Activated CD4-positive, alpha-beta T cell treated with anti-CD3 and anti-CD28 coated beads, Interleukin-2, amount 10 ng/mL, durations not matched to agents 24 days and 14 days (primary cell): ENCODE data around the gene ATXN7L1. TPM values are rescaled to one million over a fixed set of nuclear protein-coding genes. Genes with fewer than 3 reads are reported as not detected.
"Not testable (repeated sequence)": the region's sequence is repeated elsewhere in the genome, so short reads cannot be mapped to it uniquely, and the experiment has no call there.

Experiments used
- DNase-seq: peaks from one replicate; pipeline ENCODE4 v3.0.0; 2022
- H3K27ac Mint-ChIP-seq: one replicate; pipeline ENCODE4 v1.8.0; 2022; ENCODE audit warnings: mild to moderate bottlenecking, mixed read lengths
- H3K27me3 Mint-ChIP-seq: one replicate; pipeline ENCODE4 v1.8.0; 2022; ENCODE audit warnings: mixed read lengths
- H3K36me3 Mint-ChIP-seq: one replicate; pipeline ENCODE4 v1.8.0; 2022; ENCODE audit warnings: low read depth, mild to moderate bottlenecking, mixed read lengths
- H3K4me1 Mint-ChIP-seq: one replicate; pipeline ENCODE4 v1.8.0; 2021; ENCODE audit warnings: mixed read lengths
- H3K4me3 Mint-ChIP-seq: one replicate; pipeline ENCODE4 v1.8.0; 2022; ENCODE audit warnings: mild to moderate bottlenecking, moderate library complexity, mixed read lengths
- H3K9me3 Mint-ChIP-seq: one replicate; pipeline ENCODE4 v1.8.0; 2021; ENCODE audit warnings: mixed read lengths
- intact Hi-C: fragments of 100-400 bp; cut with micrococcal nuclease; formaldehyde crosslinking; loops from one replicate; pipeline ENCODE4 v1.15.1; 2023
- total RNA-seq: library from RNA; stranded (reverse); gene quantifications from 2 replicates; pipeline ENCODE4 v1.2.3, GENCODE V29; 2022

Gene ATXN7L1
- total RNA-seq, 1 donor from 2014 or later, result 8.5 TPM

DNA sequence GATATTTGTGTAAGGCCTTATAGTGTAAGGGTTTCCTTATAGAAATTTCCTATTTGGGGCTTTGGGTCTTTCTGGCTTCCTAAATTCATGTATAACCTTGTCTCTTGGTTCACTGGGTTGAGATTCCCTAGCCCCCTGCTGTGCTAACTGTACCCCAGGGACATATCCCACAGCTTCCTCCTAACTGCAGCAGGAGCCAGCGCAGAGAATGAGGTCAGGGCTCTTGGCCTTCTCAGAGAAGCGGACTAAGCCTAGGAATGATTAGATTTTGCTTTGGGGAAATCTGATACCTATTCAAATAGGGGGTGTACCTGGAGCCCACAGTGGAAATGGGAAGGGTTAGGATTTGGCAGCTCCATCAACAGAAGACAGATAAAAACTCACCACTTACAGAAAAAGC lies 157.0 kb downstream of the ATXN7L1 start:
- Mint-ChIP-seq H3K27me3 (no peaks in the 10 kb centered on the region), H3K4me3 (no peak overlapping the region), H3K36me3 (no peaks in the 10 kb centered on the region), H3K4me1 (no peaks in the 10 kb centered on the region), H3K27ac (no peak overlapping the region), H3K9me3 (no peaks in the 10 kb centered on the region)
- DNase-seq, result no peak
- intact Hi-C loops, result no loop called here

DNA sequence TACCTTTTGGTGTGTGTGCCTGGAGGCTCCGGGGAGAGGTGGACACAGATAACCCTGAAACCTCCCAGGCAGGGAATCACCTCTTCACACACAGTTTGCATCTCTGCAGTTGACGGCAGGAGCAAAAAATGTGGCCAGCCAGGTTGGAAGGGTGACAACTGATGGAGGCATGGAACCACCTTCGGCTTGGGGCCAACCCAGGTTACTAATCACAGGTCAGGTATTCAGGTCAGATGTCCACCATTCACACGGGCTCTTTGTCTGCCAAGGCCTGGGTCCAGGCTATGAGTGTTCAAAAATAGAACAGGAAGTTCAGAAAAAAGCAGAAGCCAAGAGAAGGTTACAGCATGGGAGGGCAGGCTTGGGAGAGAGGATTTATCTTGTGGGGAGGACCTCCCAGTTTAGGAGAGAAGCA lies 157.9 kb downstream of the ATXN7L1 start:
- no peak for DNase-seq
- no peaks in the 10 kb centered on the region for H3K27me3 Mint-ChIP-seq
- no peaks in the 10 kb centered on the region for H3K36me3 Mint-ChIP-seq
- no peak overlapping the region for H3K4me3 Mint-ChIP-seq
- H3K4me1 Mint-ChIP-seq, result no peaks in the 10 kb centered on the region
- intact Hi-C loops, result no loop called here
- no peak overlapping the region for H3K27ac Mint-ChIP-seq
- H3K9me3 Mint-ChIP-seq, result no peaks in the 10 kb centered on the region

DNA sequence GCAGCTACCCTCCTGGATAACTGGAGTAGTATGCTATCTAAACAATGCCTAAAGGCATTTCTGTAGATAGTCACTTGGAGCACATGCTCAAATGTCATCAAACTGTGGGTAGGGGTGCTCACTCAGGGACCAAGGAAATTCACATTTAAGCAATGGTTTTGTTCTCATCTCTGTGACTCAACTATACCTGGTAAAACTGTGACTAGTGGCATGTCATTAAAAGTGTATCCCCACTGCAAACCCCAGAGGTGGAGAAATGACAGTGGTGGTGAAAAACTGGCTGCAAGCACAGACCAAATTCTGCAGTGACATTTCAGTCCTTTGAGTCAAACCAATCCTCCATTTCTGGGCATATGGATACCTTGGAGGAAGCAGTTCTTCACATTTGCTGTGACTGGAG lies 160.9 kb downstream of the ATXN7L1 start:
- H3K27ac Mint-ChIP-seq, result no peak overlapping the region
- no peak for DNase-seq

DNA sequence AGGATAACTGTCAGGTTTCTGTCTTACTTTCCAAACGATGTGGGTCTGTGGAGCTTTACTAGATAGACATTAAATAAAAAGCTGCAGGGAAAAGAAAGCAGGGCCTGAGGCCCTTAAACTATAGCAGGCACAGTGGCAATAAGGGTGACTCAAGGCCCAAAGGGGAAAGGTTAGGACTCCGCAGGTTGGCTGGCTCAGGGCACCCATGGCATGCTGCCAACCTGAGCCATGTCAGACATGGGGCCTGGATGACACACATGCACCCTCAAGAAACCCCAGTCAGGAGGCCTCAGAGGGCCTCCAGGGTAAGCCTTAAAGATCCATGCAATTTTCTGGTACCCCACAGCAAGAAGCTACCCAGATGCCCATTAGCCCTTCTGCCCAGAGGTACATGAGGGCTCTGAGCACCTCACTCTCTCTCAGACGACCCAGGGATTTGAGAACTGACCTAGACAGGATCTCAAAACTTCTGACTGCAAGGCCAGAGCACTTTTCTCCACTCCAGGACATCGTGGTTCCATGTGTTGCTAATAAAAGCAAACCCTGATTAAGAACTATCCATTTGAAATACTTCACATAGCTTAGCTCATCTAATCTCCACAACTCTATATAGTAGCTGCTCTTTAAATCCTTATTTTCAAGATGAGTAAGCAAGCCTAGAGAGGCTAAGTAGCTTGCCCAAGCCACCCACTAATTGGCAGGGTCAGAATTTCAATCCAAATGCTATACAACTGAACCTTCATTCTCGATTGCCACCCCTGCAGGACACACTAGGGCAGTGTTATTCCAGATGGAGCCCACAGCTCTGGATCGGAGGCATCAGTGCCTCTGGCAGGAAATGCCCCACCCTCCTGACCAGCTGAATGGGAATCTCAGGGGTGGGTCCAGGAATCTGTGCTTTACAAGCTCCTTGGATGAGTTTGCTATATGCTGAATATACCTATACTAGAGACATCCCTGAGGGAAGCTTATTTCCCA lies 162.6 kb downstream of the ATXN7L1 start:
- DNase-seq, result no peak
- H3K4me3 Mint-ChIP-seq, result no peak overlapping the region
- intact Hi-C loops, result no loop called here
- H3K27ac Mint-ChIP-seq, result no peak overlapping the region
- peaks cover 20% of the 10 kb centered on the region for H3K9me3 Mint-ChIP-seq
- H3K4me1 Mint-ChIP-seq, result no peaks in the 10 kb centered on the region
- no peaks in the 10 kb centered on the region for H3K27me3 Mint-ChIP-seq
- peaks cover 13% of the 10 kb centered on the region for H3K36me3 Mint-ChIP-seq

More for the DNA sequence above, 160.9 kb downstream of the ATXN7L1 start:
- Mint-ChIP-seq H3K9me3 (peaks cover 15% of the 10 kb centered on the region), H3K4me1 (no peaks in the 10 kb centered on the region), H3K36me3 (peaks cover 10% of the 10 kb centered on the region), H3K27me3 (no peaks in the 10 kb centered on the region), H3K4me3 (no peak overlapping the region)
- intact Hi-C loops, result no loop called here

GRCh38 chr7:105712877-105713276 lies 163.5 kb downstream of the ATXN7L1 start:
- Mint-ChIP-seq H3K9me3 (peaks cover 20% of the 10 kb centered on the region), H3K27me3 (no peaks in the 10 kb centered on the region), H3K27ac (no peak overlapping the region), H3K4me1 (peaks cover 4% of the 10 kb centered on the region), H3K4me3 (no peak overlapping the region), H3K36me3 (peaks cover 13% of the 10 kb centered on the region)
- intact Hi-C loops, result no loop called here
- no peak for DNase-seq

DNA sequence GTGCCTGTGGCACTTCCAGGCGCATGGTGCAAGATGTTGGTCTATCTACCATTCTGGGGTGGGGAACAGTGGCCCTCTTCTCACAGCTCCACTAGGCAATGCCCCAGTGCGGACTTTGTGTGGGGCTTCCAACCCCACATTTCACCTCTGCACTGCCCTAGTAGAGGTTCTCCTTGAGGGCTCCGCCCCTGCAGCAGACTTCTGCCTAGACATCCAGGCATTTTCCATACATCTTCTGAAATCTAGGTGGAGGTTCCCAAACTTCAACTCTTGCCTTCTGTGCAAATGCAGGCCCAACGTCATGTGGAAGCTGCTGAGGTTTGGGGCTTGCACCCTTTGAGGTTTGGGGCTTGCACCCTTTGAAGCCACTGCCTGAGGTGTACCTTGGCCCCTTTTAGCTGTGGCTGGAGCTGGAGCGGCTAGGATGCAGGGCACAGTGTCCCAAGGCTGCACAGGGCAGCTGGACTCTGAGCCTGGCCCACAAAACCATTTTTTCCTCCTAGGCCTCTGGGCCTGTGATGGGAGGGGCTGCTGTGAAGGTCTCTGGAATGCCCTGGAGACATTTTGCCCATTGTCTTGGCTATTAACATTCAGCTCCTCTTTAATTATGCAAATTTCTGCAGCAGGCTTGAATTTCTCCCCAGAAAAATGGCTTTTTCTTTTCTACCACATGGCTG lies 164.5 kb downstream of the ATXN7L1 start:
- Mint-ChIP-seq H3K4me1 (peaks cover 10% of the 10 kb centered on the region), H3K4me3 (no peak overlapping the region), H3K36me3 (peaks cover 13% of the 10 kb centered on the region), H3K27ac (no peak overlapping the region), H3K27me3 (no peaks in the 10 kb centered on the region), H3K9me3 (peaks cover 20% of the 10 kb centered on the region)
- no peak for DNase-seq
- intact Hi-C loops, result no loop called here

- DNase-seq, H3K4me3 Mint-ChIP-seq, H3K27me3 Mint-ChIP-seq, intact Hi-C loops, H3K27ac Mint-ChIP-seq: not testable (repeated sequence)
- peaks cover 13% of the 10 kb centered on the region for H3K36me3 Mint-ChIP-seq
- peaks cover 20% of the 10 kb centered on the region for H3K9me3 Mint-ChIP-seq
- peaks cover 10% of the 10 kb centered on the region for H3K4me1 Mint-ChIP-seq
Observed at GRCh38 chr7:105710720-105711119, 165.7 kb downstream of the ATXN7L1 start.

DNA sequence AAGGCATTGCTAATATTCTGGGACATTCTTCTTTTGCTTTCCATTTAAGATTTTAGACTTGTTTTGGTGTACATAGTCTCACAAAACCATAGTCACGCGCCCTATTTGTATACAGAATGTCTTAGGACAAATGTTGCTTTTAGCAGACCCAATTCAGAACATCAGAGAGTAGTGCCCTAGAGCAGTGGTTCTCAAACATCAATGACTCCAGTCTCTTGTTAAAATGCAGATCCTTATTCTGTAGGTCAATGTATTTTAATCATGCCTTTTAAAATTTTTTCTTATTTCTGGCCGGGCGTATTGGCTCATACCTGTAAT lies 167.7 kb downstream of the ATXN7L1 start:
- intact Hi-C loops, result no loop called here
- H3K4me1 Mint-ChIP-seq, result peaks cover 10% of the 10 kb centered on the region
- H3K27me3 Mint-ChIP-seq, result no peaks in the 10 kb centered on the region

GRCh38 chr7:105707967-105708762 lies 168.2 kb downstream of the ATXN7L1 start:
- intact Hi-C loops, result no loop called here
- no peaks in the 10 kb centered on the region for H3K27me3 Mint-ChIP-seq
- peaks cover 13% of the 10 kb centered on the region for H3K36me3 Mint-ChIP-seq
- H3K27ac Mint-ChIP-seq, result no peak overlapping the region
- H3K4me3 Mint-ChIP-seq, result no peak overlapping the region
- peak; percentile 57 for DNase-seq
- H3K9me3 Mint-ChIP-seq, result peaks cover 20% of the 10 kb centered on the region
- H3K4me1 Mint-ChIP-seq, result peaks cover 10% of the 10 kb centered on the region

More for the DNA sequence above, 167.7 kb downstream of the ATXN7L1 start:
- peaks cover 20% of the 10 kb centered on the region for H3K9me3 Mint-ChIP-seq
- no peak overlapping the region for H3K27ac Mint-ChIP-seq
- no peak overlapping the region for H3K4me3 Mint-ChIP-seq
- DNase-seq, result no peak
- H3K36me3 Mint-ChIP-seq, result peaks cover 13% of the 10 kb centered on the region

GRCh38 chr7:105707381-105707780 lies 169.0 kb downstream of the ATXN7L1 start:
- intact Hi-C loops, result no loop called here
- H3K27ac Mint-ChIP-seq, result no peak overlapping the region

DNA sequence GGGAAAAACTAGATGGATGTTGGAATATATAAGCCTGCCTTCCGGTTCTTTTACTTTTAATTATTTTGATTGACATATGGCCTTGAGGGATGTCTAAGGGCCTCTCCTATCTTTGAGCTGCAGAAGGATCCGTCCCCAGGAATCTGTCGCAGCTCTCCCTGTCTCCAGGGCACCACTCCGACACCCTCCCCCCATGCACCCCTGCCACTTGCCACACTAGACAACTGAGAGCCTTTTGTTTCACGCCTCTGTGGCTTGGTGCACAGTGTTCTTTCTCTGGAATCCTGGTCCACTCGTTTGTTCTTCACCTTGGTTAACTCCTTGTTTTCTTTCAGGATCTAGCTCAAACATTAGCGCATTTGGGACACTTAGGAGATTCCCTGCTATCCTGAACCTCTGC lies 171.0 kb downstream of the ATXN7L1 start:
- H3K36me3 Mint-ChIP-seq, result peaks cover 2% of the 10 kb centered on the region
- no peak for DNase-seq
- H3K27ac Mint-ChIP-seq, result no peak overlapping the region
- intact Hi-C loops, result no loop called here
- H3K9me3 Mint-ChIP-seq, result peaks cover 4% of the 10 kb centered on the region
- no peaks in the 10 kb centered on the region for H3K27me3 Mint-ChIP-seq
- no peak overlapping the region for H3K4me3 Mint-ChIP-seq
- H3K4me1 Mint-ChIP-seq, result peaks cover 10% of the 10 kb centered on the region

More at GRCh38 chr7:105707381-105707780, 169.0 kb downstream of the ATXN7L1 start:
- Mint-ChIP-seq H3K4me3 (no peak overlapping the region), H3K36me3 (peaks cover 9% of the 10 kb centered on the region), H3K9me3 (peaks cover 13% of the 10 kb centered on the region), H3K4me1 (peaks cover 10% of the 10 kb centered on the region), H3K27me3 (no peaks in the 10 kb centered on the region)
- no peak for DNase-seq

DNA sequence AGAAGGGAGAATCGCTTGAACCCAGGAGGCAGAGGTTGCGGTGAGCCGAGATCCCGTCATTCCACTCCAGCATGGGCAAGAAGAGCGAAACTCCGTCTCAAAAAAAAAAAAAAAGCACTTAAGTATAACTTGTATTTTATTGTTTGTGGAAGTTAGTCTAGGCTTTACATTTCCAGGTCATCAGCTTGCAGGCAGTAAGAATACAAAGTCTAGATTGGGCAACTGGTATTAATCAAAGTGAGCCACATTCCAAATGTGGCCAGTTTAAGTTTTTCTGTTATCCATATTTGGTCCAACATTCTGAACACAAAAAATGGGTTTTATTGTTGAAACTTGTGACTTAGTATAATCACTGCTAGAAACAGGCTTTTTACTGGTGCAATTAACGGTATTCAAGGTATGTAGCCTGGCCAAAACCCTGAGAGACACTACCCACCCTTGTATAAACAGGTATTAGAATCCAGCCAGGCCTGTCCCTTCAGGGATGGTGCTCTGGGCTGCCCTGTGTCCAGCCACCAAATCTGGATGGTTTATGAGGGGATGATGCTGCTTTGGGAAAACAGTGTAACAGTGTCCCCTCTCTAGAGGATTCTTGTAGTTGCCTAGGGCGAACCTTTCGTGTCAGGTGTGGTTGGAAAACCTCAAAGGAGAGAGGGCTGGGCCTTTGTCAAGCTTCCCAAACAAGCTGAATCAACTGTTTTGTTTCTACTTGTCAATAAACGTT lies 173.0 kb downstream of the ATXN7L1 start:
- intact Hi-C loops, result no loop called here
- H3K9me3 Mint-ChIP-seq, result no peaks in the 10 kb centered on the region
- H3K4me3 Mint-ChIP-seq, result no peak overlapping the region
- DNase-seq, result no peak
- no peaks in the 10 kb centered on the region for H3K36me3 Mint-ChIP-seq
- H3K27ac Mint-ChIP-seq, result no peak overlapping the region
- H3K27me3 Mint-ChIP-seq, result no peaks in the 10 kb centered on the region
- peaks cover 10% of the 10 kb centered on the region for H3K4me1 Mint-ChIP-seq

DNA sequence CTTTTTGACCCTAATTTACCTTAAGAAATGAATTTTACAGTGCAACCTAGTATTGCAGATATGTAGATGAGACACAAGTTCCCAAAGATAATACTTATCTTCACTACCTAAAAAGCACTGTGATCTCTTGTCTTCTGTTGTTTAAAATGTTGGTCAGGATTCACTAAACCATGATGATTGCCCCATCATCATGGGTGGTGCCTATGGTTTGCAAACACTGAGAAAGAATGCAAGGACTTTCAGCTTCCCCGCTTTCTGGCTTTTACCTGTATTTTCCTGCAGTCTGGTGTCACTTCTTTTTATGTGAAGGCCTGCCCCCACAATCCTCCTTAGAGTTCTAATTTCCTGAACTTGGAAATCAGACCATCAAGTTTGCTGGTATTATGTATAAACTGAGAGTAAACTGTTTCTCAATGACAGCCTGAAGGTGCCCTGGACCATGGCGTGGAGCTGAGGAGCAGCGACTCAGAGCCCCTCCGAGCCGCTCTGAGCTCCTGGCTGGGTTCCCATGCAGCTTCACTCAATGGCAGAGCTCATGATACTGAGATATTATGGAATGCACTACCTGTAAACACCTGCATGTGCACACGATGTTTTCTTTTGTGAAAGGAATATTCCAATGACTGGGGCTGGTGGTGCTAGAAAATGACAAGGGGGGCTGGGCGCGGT lies 176.7 kb downstream of the ATXN7L1 start:
- no peaks in the 10 kb centered on the region for H3K36me3 Mint-ChIP-seq

More for the DNA sequence above, 176.7 kb downstream of the ATXN7L1 start:
- no peak for DNase-seq
- intact Hi-C loops, result no loop called here
- no peak overlapping the region for H3K27ac Mint-ChIP-seq
- H3K4me1 Mint-ChIP-seq, result peaks cover 3% of the 10 kb centered on the region
- H3K9me3 Mint-ChIP-seq, result no peaks in the 10 kb centered on the region
- no peak overlapping the region for H3K4me3 Mint-ChIP-seq
- no peaks in the 10 kb centered on the region for H3K27me3 Mint-ChIP-seq
